Glutamatergic neuron (in vitro differentiated cells): Measurements from ENCODE around the gene CDYL. TPM values are rescaled to one million over a fixed set of nuclear protein-coding genes. Genes with fewer than 3 reads are reported as not detected.

ENCODE experiments used
- DNase-seq: peaks from one replicate; pipeline ENCODE4 v3.0.0; 2022
- H3K27ac Mint-ChIP-seq: one replicate; pipeline ENCODE4 v1.8.0; 2020; ENCODE audit warnings: mild to moderate bottlenecking, mixed read lengths, inconsistent platforms; ENCODE audit not compliant: unreplicated experiment
- H3K27me3 Mint-ChIP-seq: one replicate; pipeline ENCODE4 v1.8.0; 2020; ENCODE audit warnings: mild to moderate bottlenecking, moderate library complexity, mixed read lengths, inconsistent platforms; ENCODE audit not compliant: unreplicated experiment
- H3K36me3 Mint-ChIP-seq: one replicate; pipeline ENCODE4 v1.8.0; 2020; ENCODE audit warnings: mild to moderate bottlenecking, mixed read lengths, inconsistent platforms; ENCODE audit not compliant: unreplicated experiment
- H3K4me1 Mint-ChIP-seq: one replicate; pipeline ENCODE4 v1.8.0; 2020; ENCODE audit warnings: mild to moderate bottlenecking, low read depth, mixed read lengths, inconsistent platforms; ENCODE audit not compliant: unreplicated experiment
- H3K4me3 Mint-ChIP-seq: one replicate; pipeline ENCODE4 v1.8.0; 2020; ENCODE audit warnings: mild to moderate bottlenecking, mixed read lengths, inconsistent platforms; ENCODE audit not compliant: unreplicated experiment
- H3K9me3 Mint-ChIP-seq: one replicate; pipeline ENCODE4 v1.8.0; 2020; ENCODE audit warnings: mild to moderate bottlenecking, moderate library complexity, mixed read lengths, inconsistent platforms; ENCODE audit not compliant: unreplicated experiment
- CTCF ChIP-seq: fragments of 200-600 bp; sonication (generic); IDR thresholded peaks from one replicate; pipeline ENCODE4 v1.5.0; 2021; ENCODE audit not compliant: partially characterized antibody, unreplicated experiment
- total RNA-seq: library from RNA; stranded (reverse); fragmentation: NEBNext Ultra II Directional; extraction: Animal tissue kit (Norgen Biotek cat#: 25700); gene quantifications from one replicate; pipeline ENCODE4 v1.2.1, GENCODE V29; 2021; ENCODE audit not compliant: unreplicated experiment

The CDYL gene
- total RNA-seq, 1 donor from 2014 or later: 63.3 TPM

GRCh38 chr6:4899249-4900034, 123.2 kb downstream of the CDYL start:
- Mint-ChIP-seq H3K36me3 (peaks cover 11% of the 10 kb centered on the region), H3K27me3 (peaks cover 4% of the 10 kb centered on the region), H3K9me3 (peaks cover 3% of the 10 kb centered on the region), H3K4me1 (peaks cover 13% of the 10 kb centered on the region), H3K27ac (no peak overlapping the region), H3K4me3 (no peak overlapping the region)
- no peak for DNase-seq
- no peak for TF ChIP-seq CTCF

- Mint-ChIP-seq H3K4me1 (peaks cover 20% of the 10 kb centered on the region), H3K27ac (no peak overlapping the region), H3K27me3 (peaks cover 2% of the 10 kb centered on the region), H3K4me3 (no peak overlapping the region), H3K36me3 (peaks cover 11% of the 10 kb centered on the region), H3K9me3 (peaks cover 3% of the 10 kb centered on the region)
- no peak for DNase-seq
- no peak for TF ChIP-seq CTCF
These were observed 125.3 kb downstream of the CDYL start for GRCh38 chr6:4901386-4902061.

GRCh38 chr6:4902363-4902762, 126.2 kb downstream of the CDYL start:
- no peak overlapping the region for H3K4me3 Mint-ChIP-seq
- DNase-seq: no peak
- peaks cover 20% of the 10 kb centered on the region for H3K4me1 Mint-ChIP-seq
- H3K9me3 Mint-ChIP-seq: peaks cover 3% of the 10 kb centered on the region
- no peak for TF ChIP-seq CTCF
- peaks cover 2% of the 10 kb centered on the region for H3K27me3 Mint-ChIP-seq
- peaks cover 11% of the 10 kb centered on the region for H3K36me3 Mint-ChIP-seq
- H3K27ac Mint-ChIP-seq: no peak overlapping the region

GRCh38 chr6:4903121-4903520, 126.9 kb downstream of the CDYL start:
- no peak for DNase-seq
- peaks cover 20% of the 10 kb centered on the region for H3K4me1 Mint-ChIP-seq
- H3K4me3 Mint-ChIP-seq: no peak overlapping the region
- no peak overlapping the region for H3K27ac Mint-ChIP-seq
- H3K9me3 Mint-ChIP-seq: peaks cover 3% of the 10 kb centered on the region
- H3K36me3 Mint-ChIP-seq: peaks cover 11% of the 10 kb centered on the region
- no peak for TF ChIP-seq CTCF
- H3K27me3 Mint-ChIP-seq: peaks cover 2% of the 10 kb centered on the region

GRCh38 chr6:4903751-4904370, 127.7 kb downstream of the CDYL start:
- Mint-ChIP-seq H3K27me3 (peaks cover 2% of the 10 kb centered on the region), H3K36me3 (peaks cover 14% of the 10 kb centered on the region), H3K9me3 (peaks cover 3% of the 10 kb centered on the region), H3K4me3 (no peak overlapping the region), H3K4me1 (peaks cover 20% of the 10 kb centered on the region), H3K27ac (no peak overlapping the region)
- no peak for TF ChIP-seq CTCF
- DNase-seq: no peak
